ENCODE results near the gene SEPTIN1. TPM values are rescaled to one million over a fixed set of nuclear protein-coding genes. Genes with fewer than 3 reads are reported as not detected.

SEPTIN1 gene
- total and polyA plus RNA-seq, 2 of the 13 experiments (the other 11 are each of a cell fraction or from before 2014, with no cell fraction given): 0.18 to 0.67 TPM

GRCh38 chr16:30395155-30395991, 13.0 kb upstream of the SEPTIN1 start, which contains the start of gene ZNF48 (continued):
- TF ChIP-seq ZSCAN21 (CRISPR knock-in tag; IDR thresholded peaks at IDR 0.05; ENCODE audit: borderline replicate concordance) (no peak; the same call in 1 of the 2 replicates), MIXL1 (CRISPR knock-in tag; IDR thresholded peaks at IDR 0.05) (peak; percentile 41; the same call in 1 of the 2 replicates), ZBTB14 (CRISPR knock-in tag; IDR thresholded peaks at IDR 0.05) (peak; percentile 48), ZNF10 (CRISPR knock-in tag; IDR thresholded peaks at IDR 0.05; ENCODE audit: borderline replicate concordance, low read depth) (no peak), ZNF724P (CRISPR knock-in tag; IDR thresholded peaks at IDR 0.05; ENCODE audit: borderline replicate concordance) (peak; percentile 21; the same call in 1 of the 2 replicates), HINFP (CRISPR knock-in tag; IDR thresholded peaks at IDR 0.05; ENCODE audit: low read depth) (peak; percentile 29), TBX2 (CRISPR knock-in tag; IDR thresholded peaks at IDR 0.05; ENCODE audit: borderline replicate concordance) (0 out of 2 replicates have a peak, but pooled peaks have one; percentile 38), KAT2B (IDR thresholded peaks at IDR 0.05; ENCODE audit: borderline replicate concordance, low read depth, low read length) (no peak), CBFB (CRISPR knock-in tag; IDR thresholded peaks at IDR 0.05) (peak; percentile 79), ATRX (CRISPR knock-in tag; IDR thresholded peaks at IDR 0.05; ENCODE audit: borderline replicate concordance) (no peak), RFXAP (CRISPR knock-in tag; IDR thresholded peaks at IDR 0.05; ENCODE audit: borderline replicate concordance) (peak; percentile 56; the same call in 1 of the 2 replicates), ZNF792 (CRISPR knock-in tag; IDR thresholded peaks at IDR 0.05) (peak; percentile 79; the same call in 1 of the 2 replicates)
- TF ChIP-seq, protein P1, sequence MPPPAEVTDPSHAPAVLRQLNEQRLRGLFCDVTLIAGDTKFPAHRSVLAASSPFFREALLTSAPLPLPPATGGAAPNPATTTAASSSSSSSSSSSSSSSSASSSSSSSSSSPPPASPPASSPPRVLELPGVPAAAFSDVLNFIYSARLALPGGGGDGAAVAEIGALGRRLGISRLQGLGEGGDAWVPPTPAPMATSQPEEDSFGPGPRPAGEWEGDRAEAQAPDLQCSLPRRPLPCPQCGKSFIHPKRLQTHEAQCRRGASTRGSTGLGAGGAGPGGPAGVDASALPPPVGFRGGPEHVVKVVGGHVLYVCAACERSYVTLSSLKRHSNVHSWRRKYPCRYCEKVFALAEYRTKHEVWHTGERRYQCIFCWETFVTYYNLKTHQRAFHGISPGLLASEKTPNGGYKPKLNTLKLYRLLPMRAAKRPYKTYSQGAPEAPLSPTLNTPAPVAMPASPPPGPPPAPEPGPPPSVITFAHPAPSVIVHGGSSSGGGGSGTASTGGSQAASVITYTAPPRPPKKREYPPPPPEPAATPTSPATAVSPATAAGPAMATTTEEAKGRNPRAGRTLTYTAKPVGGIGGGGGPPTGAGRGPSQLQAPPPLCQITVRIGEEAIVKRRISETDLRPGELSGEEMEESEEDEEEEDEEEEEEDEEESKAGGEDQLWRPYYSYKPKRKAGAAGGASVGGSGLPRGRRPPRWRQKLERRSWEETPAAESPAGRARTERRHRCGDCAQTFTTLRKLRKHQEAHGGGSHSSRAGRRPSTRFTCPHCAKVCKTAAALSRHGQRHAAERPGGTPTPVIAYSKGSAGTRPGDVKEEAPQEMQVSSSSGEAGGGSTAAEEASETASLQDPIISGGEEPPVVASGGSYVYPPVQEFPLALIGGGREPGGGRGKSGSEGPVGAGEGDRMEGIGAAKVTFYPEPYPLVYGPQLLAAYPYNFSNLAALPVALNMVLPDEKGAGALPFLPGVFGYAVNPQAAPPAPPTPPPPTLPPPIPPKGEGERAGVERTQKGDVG (CRISPR knock-in tag; IDR thresholded peaks at IDR 0.05; ENCODE audit: borderline replicate concordance): no peak; the same call in 1 of the 2 replicates
- TF ChIP-seq, protein P2, sequence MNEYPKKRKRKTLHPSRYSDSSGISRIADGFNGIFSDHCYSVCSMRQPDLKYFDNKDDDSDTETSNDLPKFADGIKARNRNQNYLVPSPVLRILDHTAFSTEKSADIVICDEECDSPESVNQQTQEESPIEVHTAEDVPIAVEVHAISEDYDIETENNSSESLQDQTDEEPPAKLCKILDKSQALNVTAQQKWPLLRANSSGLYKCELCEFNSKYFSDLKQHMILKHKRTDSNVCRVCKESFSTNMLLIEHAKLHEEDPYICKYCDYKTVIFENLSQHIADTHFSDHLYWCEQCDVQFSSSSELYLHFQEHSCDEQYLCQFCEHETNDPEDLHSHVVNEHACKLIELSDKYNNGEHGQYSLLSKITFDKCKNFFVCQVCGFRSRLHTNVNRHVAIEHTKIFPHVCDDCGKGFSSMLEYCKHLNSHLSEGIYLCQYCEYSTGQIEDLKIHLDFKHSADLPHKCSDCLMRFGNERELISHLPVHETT (CRISPR knock-in tag; conservative IDR thresholded peaks at IDR 0.05): peak; percentile 97
- TF ChIP-seq, protein P3, sequence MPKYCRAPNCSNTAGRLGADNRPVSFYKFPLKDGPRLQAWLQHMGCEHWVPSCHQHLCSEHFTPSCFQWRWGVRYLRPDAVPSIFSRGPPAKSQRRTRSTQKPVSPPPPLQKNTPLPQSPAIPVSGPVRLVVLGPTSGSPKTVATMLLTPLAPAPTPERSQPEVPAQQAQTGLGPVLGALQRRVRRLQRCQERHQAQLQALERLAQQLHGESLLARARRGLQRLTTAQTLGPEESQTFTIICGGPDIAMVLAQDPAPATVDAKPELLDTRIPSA (CRISPR knock-in tag; IDR thresholded peaks at IDR 0.05; ENCODE audit: borderline replicate concordance): peak; percentile 68; the same call in 1 of the 2 replicates
